Nephron progenitor cell (in vitro differentiated cells): ENCODE results near the gene ITGA3.

ENCODE experiments used
- DNase-seq: peaks from one replicate; pipeline ENCODE4 v3.0.0; 2021
- H3K27ac Mint-ChIP-seq: 2 replicates; pipeline ENCODE4 v1.8.0; 2021; ENCODE audit warnings: mild to moderate bottlenecking, moderate library complexity, mixed read lengths
- H3K27me3 Mint-ChIP-seq: 2 replicates; pipeline ENCODE4 v1.8.0; 2021; ENCODE audit warnings: mild to moderate bottlenecking, low read depth, mixed read lengths; ENCODE audit not compliant: poor library complexity
- H3K36me3 Mint-ChIP-seq: 2 replicates; pipeline ENCODE4 v1.8.0; 2021; ENCODE audit warnings: low read depth, mixed read lengths
- H3K4me1 Mint-ChIP-seq: 2 replicates; pipeline ENCODE4 v1.8.0; 2021; ENCODE audit warnings: mixed read lengths
- H3K4me3 Mint-ChIP-seq: 2 replicates; pipeline ENCODE4 v1.8.0; 2021; ENCODE audit warnings: mild to moderate bottlenecking, moderate library complexity, mixed read lengths
- H3K9me3 Mint-ChIP-seq: 2 replicates; pipeline ENCODE4 v1.8.0; 2021; ENCODE audit warnings: mild to moderate bottlenecking, moderate library complexity, mixed read lengths
- TF ChIP-seq, protein P1 (sequence below): fragments of 200-600 bp; sonication (generic); IDR thresholded peaks from 2 replicates; pipeline ENCODE4 v1.5.0; 2021; ENCODE audit warnings: antibody characterized with exemption

ITGA3 gene

DNA sequence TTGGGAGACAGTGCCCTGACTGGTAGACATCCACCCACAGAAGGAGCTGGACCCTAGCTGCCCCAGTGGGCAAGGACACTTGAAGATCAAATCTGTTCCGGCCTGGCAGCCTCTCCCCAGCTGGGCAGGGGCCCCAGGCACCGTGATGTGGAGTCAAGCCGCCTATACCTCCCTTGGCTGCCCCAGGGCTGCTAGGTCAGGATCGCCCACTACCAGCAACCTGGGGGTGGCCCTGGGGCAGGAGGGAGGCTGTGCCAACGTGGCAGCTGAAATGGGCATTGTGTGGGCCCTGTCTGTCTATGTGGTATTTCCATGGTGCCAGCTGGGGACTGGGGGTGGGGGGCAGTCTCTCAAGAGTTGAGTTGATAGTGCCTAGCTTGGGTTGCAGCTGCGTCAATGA is 40.2 kb downstream of the ITGA3 start:
- Mint-ChIP-seq H3K27ac (no peak overlapping the region), H3K4me1 (peaks cover 72% of the 10 kb centered on the region), H3K4me3 (peak overlapping the region; percentile 99), H3K9me3 (no peaks in the 10 kb centered on the region), H3K27me3 (peaks cover 17% of the 10 kb centered on the region), H3K36me3 (peaks cover 9% of the 10 kb centered on the region)
- TF ChIP-seq, protein P1, sequence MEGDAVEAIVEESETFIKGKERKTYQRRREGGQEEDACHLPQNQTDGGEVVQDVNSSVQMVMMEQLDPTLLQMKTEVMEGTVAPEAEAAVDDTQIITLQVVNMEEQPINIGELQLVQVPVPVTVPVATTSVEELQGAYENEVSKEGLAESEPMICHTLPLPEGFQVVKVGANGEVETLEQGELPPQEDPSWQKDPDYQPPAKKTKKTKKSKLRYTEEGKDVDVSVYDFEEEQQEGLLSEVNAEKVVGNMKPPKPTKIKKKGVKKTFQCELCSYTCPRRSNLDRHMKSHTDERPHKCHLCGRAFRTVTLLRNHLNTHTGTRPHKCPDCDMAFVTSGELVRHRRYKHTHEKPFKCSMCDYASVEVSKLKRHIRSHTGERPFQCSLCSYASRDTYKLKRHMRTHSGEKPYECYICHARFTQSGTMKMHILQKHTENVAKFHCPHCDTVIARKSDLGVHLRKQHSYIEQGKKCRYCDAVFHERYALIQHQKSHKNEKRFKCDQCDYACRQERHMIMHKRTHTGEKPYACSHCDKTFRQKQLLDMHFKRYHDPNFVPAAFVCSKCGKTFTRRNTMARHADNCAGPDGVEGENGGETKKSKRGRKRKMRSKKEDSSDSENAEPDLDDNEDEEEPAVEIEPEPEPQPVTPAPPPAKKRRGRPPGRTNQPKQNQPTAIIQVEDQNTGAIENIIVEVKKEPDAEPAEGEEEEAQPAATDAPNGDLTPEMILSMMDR, result no peak
- DNase-seq, result no peak

DNA sequence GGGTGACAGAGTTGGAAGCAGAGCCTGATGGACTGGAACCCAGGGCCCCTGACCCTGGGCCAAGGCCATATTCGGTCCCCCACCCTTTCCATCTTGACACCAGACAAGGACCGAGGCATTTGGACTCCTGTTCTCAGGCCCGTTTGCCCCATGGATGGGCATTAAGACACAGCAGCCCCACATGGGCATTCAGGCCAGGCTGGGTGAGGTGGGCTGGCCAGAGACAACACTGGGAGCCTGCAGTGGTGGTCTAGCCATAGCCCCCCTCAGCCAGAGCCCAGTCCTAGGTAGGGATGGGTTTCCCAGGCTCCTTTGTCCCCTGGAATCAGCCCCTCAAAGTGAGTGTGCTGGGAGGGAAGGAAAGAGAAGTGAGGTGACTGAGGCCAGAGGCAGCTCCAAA is 40.8 kb downstream of the ITGA3 start:
- peaks cover 16% of the 10 kb centered on the region for H3K27me3 Mint-ChIP-seq
- no peak overlapping the region for H3K4me3 Mint-ChIP-seq
- H3K27ac Mint-ChIP-seq, result no peak overlapping the region
- H3K9me3 Mint-ChIP-seq, result no peaks in the 10 kb centered on the region
- TF ChIP-seq, protein P1, result no peak
- no peak for DNase-seq
- H3K36me3 Mint-ChIP-seq, result peaks cover 9% of the 10 kb centered on the region
- H3K4me1 Mint-ChIP-seq, result peaks cover 79% of the 10 kb centered on the region

DNA sequence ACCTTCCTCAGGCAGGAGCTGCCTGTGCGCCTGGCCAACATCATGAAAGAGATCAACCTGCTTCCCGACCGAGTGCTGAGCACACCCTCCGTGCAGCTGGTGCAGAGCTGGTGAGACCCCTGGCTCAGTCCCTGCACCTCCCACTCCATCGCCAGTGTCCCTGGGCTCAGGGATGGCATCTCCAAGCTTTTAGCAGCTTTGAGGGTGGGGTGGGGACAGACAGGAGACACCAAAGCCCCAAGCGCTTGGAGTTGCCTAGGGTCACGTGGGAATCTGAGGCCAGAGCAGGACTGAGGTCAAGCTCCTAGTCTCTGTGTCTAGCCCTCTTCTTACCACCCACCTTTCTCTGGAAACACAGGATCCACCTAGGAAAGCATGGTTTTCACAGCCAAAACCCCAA is 41.5 kb downstream of the ITGA3 start:
- no peak overlapping the region for H3K27ac Mint-ChIP-seq
- H3K4me1 Mint-ChIP-seq, result peaks cover 86% of the 10 kb centered on the region
- H3K9me3 Mint-ChIP-seq, result no peaks in the 10 kb centered on the region
- H3K36me3 Mint-ChIP-seq, result peaks cover 9% of the 10 kb centered on the region
- peaks cover 13% of the 10 kb centered on the region for H3K27me3 Mint-ChIP-seq
- no peak overlapping the region for H3K4me3 Mint-ChIP-seq
- TF ChIP-seq, protein P1, result no peak
- no peak for DNase-seq

DNA sequence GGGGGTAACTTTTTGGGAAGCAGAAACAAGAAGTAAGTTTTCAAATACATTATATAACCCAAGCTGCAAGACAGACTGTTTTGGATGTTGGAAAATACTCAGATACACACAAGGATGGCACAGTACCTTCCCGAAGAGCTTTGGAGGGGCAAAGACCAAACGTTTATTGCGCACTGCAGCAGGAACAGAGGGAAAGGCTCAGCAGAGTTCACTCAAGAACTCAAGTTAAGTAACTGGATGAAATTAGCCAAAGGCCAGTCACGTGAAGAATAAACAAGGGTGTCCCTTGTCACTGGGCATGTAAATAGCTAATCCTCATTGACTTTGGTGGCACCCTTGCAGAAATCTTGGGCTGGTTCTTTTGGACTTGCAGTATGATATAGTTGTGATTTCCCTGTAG is 42.0 kb downstream of the ITGA3 start:
- Mint-ChIP-seq H3K9me3 (no peaks in the 10 kb centered on the region), H3K27ac (no peak overlapping the region), H3K27me3 (peaks cover 13% of the 10 kb centered on the region), H3K4me3 (no peak overlapping the region), H3K36me3 (peaks cover 9% of the 10 kb centered on the region), H3K4me1 (peaks cover 91% of the 10 kb centered on the region)
- DNase-seq, result no peak
- TF ChIP-seq, protein P1, result no peak

DNA sequence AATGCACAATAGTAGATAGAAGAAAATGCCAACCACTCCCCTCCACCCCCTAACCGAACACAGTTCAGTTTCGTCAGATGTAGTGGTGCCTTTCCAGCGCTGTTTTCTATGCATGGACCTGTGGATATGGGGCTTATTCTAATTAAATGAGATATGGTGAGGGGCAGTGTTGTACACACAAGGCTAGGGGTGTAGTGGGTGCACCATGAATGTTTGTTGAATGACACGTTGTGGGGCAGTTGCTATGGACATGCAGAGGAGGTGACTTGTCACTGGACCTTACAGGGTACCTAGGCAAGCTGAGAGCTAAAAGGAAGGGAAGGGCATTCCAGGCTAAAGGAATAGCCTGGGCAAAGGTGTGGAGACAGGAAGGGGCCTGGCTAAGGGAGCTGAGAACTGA is 42.7 kb downstream of the ITGA3 start:
- Mint-ChIP-seq H3K4me3 (no peak overlapping the region), H3K27me3 (peaks cover 9% of the 10 kb centered on the region)

DNA sequence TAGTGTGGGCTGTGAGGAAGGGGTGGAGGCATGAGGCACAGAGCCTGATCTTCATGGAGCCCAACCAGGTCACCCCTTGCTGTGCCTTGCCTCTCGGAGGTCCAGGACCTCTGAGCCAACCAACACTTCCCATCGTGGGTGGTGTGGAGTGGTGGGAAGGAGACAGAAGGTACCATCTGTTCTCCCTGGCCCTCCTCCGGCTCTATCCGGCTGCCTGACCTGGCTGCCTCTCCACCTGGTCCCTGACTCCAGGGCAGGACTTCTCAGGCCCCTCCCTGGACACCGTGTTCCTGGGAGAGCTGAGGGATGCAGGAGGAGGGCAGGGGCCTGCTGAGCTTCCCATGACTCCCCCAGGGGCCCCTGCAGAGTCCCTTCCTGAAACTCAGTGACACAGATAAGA is 43.1 kb downstream of the ITGA3 start:
- no peaks in the 10 kb centered on the region for H3K9me3 Mint-ChIP-seq
- H3K4me3 Mint-ChIP-seq, result no peak overlapping the region
- TF ChIP-seq, protein P1, result no peak
- H3K27ac Mint-ChIP-seq, result no peak overlapping the region
- DNase-seq, result no peak
- peaks cover 6% of the 10 kb centered on the region for H3K27me3 Mint-ChIP-seq
- peaks cover 91% of the 10 kb centered on the region for H3K4me1 Mint-ChIP-seq
- H3K36me3 Mint-ChIP-seq, result peaks cover 9% of the 10 kb centered on the region

More for the DNA sequence above, 42.7 kb downstream of the ITGA3 start:
- H3K4me1 Mint-ChIP-seq, result peaks cover 92% of the 10 kb centered on the region
- no peak for DNase-seq
- H3K9me3 Mint-ChIP-seq, result no peaks in the 10 kb centered on the region
- peaks cover 9% of the 10 kb centered on the region for H3K36me3 Mint-ChIP-seq
- TF ChIP-seq, protein P1, result no peak
- H3K27ac Mint-ChIP-seq, result no peak overlapping the region
